HG03439 (cell line): Measurements from ENCODE around the gene FRMD3.

Source experiments
- ATAC-seq: cut with Tn5 transposase; IDR thresholded peaks from one replicate; pipeline ENCODE4 v1.9.1; 2021; ENCODE audit warnings: mild to moderate bottlenecking, moderate library complexity; ENCODE audit not compliant: unreplicated experiment

Gene FRMD3

DNA sequence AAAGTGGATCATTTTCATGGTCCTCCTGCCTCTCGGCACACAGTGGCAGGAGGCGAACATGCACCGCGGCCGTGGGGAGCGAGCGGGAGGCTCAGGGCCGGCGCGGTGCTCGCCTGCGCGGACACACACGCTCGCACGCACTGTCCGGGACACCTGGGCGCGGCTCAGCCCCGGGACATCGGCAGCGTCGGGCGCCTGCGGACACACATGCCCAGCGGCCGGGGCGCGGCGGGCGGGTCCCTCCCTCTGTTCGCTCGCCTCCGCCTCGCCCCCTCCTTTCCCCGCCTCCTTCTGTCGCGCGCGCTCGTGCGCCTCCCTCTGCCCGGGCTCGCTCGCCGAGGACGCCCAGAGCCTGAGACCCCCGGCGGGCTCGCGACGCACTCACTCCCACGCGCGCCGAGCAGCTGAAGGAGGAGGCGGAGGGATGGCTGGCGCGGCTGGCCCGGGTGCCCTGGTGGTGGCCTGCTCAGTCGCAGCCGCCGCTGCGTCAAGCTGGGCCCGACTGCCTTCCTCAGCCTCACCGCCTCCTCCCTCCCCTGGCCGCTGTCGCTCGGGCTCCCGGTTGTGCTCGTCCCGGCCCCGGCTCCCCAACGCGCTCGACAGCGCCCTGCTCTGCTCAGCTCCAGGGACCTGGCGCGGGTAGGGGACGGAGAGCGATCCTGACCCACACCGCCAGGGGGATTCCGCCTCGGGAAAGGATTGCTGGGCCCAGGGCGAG is at the start of gene FRMD3:
Gene FRMD3, minus strand, starts transcription at position 230 of the 718 bp plus-strand sequence. Its CDS starts 170 bp downstream, at position 60.
- peak; percentile 72 for ATAC-seq

DNA sequence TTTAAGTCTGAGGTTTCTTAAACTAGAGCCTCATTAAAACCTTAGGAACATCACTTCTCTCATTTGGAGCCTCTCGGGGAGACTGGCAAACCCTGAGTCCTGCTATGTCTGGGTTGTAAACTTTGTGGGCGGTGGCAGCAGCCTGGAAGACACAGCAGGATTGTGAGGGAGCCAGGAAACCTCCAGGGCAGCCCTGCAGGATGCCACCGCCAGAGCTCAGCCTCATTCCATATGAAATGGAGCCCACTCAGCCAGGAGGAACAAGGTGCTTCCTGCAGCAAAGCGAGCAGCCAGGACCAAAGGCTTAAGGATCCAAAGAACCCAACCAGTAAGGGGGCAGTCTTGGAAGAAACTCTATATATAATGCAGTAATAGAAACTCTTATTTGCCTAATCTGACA is 46.8 kb upstream of the FRMD3 start:
- ATAC-seq = no peak

DNA sequence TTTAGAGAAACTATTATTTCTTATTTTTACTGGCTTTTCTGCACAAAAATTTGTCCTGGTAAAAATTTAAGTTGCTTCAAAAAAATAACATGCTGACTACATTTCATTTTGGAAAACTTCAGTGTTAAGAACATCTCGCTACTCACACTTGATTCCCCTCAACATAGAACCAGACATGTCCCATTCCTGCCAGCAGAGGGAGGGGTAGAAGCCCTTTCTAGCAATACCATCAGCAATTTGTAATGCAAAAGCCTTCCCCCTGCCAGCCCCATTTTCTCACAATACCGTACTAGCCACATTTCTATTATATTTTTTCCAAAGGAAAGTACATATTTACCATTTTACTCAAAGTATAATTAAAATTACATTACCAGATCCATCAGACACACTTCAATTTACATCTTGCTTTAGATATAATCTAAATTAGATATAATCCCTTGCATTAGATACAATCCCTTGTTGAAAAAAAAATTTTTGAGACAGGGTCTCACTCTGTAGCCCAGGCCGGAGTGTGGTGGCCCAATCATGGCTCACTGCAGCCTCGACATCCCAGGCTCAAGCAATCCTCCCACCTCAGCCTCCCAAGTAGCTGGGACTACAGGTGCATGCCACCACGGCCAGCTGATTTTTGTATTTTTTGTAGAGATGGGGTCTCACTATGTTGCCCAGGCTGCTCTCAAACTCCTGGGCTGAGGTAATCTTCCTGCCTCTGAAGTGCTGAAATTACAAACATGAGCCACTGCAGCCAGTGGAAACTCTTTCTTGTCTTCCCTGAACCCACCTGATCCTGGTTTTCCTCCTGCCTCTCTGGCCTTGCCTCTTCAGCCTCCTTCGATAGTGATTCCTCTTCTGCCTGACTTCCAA is 45.2 kb upstream of the FRMD3 start:
- peak; percentile 63 for ATAC-seq

DNA sequence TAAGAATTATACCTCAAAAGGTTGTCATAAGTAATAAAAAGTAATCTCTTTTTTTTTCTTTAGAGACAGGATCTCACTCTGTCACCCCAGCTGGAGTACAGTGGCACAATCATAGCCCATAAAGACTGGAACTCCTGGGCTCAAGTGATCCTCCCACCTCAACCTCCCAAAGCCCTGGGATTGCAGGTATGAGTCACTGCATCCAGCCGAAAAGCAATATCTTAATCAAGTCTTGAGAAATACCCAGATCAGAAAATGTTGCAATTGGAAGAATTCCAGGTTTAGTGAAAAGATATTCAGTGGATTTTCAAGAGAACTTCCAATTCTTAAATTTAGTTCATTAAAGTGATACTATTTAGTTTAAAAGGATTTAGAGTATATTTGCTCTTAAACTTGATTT is 43.8 kb upstream of the FRMD3 start:
- no peak for ATAC-seq

DNA sequence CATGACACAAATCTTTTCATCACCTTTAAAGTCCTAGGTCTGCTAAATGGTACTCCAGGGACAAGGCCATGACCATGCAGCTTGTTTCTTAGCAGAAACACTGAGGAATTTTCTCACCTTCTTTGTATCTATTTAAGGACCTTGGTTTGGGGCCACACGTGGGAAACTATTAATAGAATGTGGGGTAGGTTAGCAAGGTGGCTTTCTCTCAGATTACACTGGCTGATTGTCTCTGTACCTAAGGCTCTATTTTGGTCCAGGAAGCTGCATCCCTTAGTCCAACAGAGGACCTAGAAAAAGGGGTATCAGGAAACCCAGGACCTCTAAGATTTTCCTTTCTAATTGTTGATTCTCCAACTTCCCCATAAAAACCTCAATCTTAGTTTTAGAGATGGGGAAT is 36.3 kb upstream of the FRMD3 start:
- no peak for ATAC-seq

DNA sequence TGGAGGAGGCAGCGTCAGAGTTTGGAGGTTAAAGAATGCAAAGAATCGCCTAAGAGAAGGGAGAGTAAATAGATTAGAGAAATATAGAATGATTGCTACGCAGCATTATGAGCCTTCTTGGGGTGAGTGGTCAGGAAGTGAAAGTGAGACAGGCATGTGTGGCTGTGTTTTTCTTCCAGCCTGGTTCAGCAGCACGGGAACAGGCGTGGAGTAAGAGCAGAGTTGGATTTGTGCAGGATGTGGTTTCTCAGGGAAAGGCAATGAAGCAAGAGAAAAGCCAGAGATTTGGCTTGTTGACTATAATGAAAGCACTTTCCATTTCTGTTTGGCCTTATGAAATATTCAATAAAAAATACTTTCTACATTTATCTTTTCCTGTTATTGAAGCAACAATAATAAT is 34.3 kb upstream of the FRMD3 start:
- no peak for ATAC-seq

DNA sequence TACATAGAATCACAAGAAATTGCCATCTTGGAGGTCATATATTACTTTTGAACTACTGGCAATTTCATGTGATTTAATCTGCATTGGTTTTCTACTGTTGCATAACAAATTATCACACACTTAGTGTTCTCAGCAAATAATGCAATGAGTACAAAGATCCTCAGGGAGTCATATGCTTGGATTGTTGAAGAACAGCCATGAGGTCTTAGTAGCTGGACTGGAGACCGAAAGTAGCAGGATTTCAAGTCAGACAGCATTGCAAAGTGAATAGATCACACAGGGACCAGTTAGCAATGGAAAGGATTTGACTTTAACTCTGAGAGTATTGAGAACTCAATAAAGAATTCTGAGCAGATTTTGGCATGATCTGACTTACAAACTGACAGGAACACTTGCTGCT is 32.2 kb upstream of the FRMD3 start:
- ATAC-seq = no peak

DNA sequence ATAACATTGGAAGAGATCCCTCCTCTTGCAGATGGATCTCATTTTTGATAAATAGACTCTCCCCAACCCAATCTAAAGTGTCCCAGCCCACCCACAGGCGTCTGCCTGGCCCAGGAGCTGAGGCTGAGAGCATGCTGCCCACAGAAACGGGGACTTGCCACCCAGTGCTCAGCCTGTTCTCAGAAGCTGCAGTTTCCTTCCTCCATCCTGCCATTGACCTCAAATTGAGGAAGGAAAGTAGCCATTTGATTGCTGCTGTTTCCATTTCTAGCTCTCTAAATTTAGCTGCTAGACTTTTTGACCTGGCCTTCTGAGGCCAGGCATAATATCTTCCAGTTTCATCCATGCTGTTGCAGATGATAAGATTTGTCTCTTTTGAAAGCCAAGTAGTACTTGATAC is 31.1 kb upstream of the FRMD3 start:
- no peak for ATAC-seq

DNA sequence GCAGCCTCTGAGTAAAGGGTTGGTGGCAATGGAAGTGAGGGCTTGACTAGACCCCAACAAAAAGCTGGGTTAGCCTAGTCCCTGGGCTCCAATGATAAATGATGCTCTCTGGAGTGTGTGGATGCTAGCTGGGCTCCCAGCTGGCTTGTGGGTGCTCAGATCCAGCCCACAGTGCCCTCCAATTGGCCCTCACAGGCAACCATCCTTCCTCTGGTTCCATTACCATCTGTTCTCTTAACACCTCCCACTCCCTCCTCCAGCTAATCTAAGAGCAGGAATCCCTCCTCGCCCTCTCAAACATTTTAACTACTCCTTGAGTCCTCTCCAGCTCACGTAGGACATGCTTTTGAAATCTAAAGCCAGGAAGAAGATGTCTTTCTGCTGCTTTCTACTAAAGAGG is 25.2 kb upstream of the FRMD3 start:
- ATAC-seq = no peak

DNA sequence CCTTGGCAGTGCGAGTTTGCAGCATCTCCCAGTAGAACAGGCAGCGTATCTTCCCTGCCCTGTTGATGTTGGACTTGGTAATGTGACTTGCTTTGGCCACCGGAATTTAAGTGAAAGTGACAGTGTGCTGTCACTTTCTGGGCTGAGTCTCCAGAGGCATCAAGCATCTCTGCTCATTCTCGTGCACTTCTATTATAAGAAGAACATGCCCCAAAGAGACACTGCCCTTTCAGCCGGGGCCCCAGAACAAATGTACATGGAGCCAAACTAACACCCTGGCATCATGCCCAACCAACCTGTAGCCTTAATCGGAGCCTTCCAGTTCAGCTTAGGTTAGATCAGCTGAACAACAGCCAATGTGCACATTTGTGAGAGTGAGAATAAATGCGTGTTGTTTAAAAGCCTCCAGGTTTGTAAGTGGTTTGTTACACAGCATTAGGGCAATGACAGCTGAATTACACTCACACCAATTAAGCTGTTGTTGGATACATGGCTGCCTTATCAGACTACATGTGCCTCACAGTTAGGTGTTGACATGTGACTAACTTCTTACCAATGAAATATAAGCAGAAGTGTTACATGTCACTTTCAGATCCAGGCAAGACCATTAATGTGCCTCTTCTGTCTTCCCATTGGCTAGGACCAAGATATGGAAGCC is 22.1 kb upstream of the FRMD3 start:
- ATAC-seq = no peak

DNA sequence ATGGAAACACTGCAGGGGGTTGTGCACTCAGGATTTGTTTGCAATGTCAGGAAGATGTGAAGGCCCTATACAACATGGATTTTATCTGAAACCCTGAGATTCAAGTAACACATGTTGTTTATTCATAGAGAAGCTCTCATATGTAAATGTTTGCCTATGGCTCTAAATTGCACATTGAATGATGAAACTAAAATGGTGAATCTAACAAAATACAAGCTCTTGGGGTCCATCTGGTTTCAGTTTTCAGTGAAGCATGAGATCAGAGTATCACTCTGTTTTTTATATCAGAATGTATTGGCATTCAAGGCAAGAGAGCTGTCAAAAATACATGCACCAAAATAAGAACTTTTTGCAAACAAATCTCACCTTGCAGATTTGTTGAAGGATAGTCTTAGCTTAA is 19.6 kb upstream of the FRMD3 start:
- no peak for ATAC-seq

DNA sequence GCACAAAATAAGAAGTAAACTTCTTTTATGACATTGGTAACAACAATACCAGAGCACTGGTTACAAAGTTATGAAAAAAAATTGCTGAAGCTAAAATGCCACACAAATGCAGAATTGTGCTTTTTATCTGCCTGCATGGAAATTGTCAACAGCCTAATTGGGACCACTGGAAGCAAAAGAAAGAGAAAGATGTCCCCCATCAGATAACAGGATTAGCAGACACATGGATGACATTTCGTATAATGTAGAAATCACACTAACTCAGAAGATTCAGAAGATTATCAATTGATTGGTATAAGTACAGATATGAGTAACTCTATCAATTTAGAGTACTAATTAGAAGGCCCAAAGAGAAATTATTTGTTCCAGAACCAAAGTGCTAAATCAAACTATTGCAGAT is 19.1 kb upstream of the FRMD3 start:
- no peak for ATAC-seq

DNA sequence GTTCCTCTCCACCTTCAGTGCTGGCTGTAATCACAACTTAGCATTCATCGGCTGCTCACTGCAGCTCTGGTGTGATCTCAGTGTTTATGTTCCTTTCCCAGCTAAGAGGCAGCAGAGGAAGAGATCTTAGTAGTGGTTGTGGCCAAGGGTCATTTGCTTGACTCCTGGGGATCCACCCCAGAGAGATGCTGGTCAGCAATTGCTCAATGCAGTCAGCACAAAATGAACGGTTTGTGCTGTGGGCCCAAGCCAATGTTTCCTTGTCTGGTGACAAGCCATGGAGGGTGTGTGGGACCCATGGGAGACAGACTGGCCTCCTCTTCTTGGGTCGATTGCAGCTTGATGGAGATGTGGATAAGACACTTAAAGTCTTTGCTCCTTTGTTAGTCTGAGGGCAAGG is 16.1 kb upstream of the FRMD3 start:
- no peak for ATAC-seq

DNA sequence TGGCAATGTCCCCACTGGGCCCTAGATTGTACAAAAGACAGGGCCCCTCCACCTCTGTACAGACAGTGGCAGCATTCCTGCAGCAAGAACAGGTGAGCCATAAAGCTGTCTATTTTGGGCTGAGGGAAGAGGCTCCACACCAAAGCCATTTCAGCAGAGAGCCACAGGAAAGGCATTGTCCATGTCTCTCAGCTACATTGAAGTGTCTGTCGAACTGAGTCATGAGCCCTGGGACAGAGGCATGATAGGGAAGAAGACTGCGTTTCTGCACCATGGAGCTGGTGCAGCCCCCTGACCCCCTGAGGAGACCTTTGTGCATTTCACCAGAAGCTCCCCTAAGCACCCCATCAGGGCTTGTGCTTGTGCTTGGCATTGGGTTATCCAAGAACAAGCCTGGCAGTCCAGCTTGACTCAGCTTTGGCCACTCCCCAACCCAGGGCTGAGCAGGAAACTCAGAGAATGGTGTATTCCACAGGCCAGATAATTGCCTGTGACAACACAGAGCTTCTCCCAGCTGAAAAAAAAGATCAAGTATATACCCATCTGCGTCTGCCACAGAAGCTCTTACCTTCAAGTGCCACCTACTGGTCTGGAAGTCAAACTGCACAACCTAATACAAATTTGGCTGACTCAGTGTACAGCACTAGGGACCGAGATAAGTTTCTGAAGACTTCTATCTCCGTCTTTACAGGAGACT is 5.9 kb upstream of the FRMD3 start:
- peak; percentile 82 for ATAC-seq

DNA sequence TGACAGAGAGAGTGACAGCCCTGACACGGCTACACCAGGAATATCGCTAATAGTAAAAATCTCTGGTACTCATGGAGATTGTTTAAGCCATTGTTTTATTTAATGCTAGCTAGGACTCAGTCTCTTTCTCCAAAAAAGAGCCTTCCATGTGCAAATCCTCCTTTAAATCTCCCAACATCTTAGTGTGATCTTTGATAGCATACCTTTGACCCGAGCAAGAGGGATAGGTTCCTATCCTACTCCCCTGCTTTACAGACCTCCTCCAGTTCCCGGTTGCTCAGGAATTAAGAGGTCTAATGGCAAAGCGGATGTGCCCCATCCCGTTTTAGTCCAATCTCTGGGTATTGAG is 663 bp upstream of the FRMD3 start:
- no peak for ATAC-seq

DNA sequence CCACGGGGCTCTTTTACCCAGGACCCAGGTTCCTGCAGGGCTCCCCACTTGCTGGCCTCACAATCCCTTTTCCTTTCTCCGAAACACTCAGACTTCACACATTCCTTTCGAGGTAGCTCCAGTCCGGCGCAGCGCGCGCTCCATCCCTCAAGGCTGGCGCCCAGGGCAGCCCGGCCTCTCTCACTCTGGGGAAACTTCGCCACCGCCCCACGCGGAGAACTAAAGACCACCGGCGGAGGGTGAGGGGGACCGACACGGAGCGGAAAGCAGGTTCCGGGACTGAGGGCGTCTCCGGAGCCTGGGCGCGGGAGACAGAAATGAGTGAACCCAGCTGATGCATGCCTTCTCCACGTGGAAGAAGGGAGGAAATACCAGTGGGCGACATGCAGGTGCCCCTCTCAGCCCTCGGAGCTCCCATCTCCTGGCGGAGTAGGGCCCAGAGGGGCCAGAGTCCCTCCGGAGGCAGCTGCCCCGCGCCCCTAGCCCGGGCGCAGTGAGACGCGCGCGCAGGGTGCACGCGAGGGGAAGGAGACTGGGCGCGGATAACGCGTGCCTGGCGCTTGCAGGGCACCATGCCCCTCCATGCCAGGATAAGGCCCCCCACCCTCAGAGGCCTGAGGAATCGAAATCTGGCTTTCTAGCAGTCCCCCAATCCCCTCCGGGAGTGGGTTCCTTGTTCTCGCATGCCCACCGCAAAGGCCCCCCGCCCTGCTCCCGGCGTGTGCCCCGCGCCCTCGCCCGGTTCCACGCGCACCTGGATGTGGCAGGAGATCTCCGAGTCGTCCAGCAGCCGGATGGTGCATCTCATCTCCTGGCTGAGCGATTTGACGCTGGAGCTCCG is 650 bp downstream of the FRMD3 start:
- ATAC-seq = no peak

DNA sequence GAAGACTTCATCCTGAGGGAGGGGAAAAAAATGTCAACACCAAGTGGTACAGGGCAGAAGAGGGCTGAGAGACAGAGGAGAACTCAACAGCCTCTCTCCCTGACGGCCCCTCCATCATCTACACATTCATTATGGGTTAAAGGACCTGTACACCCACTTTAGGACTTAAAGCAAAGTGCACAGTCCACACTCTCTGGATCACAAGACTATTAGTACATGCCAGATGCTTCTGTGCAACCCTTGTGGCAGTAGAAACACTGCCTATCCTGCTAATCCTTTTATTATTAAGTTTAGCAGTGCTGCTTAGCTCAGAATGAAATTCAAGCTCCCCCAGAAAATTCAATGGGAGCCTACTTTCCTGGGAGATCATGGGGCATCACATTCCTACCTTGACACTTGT is 1.9 kb downstream of the FRMD3 start:
- no peak for ATAC-seq

DNA sequence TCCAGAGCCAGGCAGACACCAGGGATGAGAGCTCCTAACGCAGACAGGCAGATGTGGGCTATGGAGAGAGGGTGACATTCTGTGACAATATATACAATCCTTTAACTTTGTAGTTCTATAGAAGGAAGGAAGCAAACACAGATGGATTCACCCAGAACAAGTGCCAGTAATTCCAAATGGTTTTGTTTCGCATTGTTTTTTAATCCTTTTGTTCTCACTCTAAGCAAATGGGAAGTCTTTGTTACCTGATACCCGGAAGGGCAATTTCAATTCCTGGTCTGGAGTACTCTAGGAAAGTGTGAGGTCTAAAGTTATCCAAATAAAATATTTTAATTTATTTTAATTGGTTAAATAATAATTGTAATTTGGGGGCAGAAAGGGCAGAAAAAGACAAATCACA is 2.5 kb downstream of the FRMD3 start:
- no peak for ATAC-seq

DNA sequence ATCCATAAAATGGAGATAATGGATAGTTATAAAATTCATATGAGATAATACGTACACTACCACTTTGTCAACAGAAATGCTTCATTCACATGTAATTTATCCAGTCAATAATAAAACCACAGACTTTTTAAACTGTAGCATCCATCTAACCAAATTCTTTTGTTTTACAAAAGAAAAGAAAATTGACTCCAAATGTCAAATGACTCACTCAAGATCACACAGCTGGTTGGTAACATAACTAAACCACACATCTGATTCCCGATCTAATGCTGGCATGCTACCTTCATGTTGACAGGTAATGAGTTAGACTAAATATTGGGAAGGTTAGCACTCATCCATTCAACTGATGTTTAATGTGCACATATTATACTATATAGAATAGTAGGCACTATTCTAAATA is 4.9 kb downstream of the FRMD3 start:
- ATAC-seq = no peak

DNA sequence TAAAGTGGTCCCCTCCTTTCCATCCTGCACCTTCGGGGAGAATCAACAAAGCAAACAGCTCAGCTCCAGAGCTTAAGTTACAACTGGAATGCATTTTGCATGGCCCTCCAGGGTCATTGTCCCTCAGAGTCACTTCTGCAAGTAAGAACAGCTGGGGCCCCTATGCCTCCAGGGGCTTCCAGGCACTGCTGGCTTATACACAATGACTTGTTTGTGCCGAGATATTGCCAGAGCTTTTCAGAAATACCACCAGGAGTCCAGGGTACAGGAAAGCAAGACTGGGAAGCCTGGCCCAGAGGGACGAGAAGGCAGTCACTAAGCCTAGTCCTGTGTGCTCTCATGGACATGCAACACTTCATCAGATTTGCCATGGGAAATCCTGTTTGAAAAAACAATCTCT is 11.3 kb downstream of the FRMD3 start:
- no peak for ATAC-seq

DNA sequence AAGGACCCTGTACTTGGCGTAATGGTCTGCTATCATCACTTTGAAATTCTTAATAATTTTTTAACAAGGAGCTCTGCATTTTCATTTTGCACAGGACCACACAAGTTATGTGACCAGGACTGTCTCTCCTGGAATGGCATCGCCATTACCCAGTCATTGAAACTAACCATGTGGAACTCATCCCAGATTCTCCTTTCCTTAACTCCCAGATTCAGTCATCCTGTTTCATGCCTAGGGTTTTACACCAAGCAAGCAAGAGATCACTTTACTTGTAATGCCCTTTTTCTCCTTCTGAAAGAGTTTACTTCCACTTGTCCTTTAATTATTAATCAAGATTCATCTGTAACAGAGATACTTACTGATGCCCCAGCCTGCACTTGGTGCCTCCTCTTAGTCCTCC is 12.0 kb downstream of the FRMD3 start:
- ATAC-seq = no peak
